MM.1S (cell line): ENCODE measurements around the gene COQ10B.
A peak's percentile ranks its signal among the peaks of the same experiment; 100 is the strongest.

ENCODE experiments used
- DNase-seq: peaks from one replicate; pipeline ENCODE4 v3.0.0-alpha.2; 2015
- H2AFZ ChIP-seq: fragments of 300-600 bp; sonication (generic); 2 replicates; pipeline ENCODE4 v1.6.0; 2016; ENCODE audit warnings: antibody characterized with exemption, low read length
- H3F3A ChIP-seq: fragments of 300-600 bp; sonication (generic); 2 replicates; pipeline ENCODE4 v1.6.1; 2016; ENCODE audit warnings: mild to moderate bottlenecking, antibody characterized with exemption, low read length, moderate library complexity, mixed read lengths; ENCODE audit not compliant: insufficient read depth
- H3K27ac ChIP-seq: fragments of 300-600 bp; sonication (generic); 2 replicates; pipeline ENCODE4 v1.5.1; 2016; ENCODE audit warnings: mild to moderate bottlenecking, low read length
- H3K27me3 ChIP-seq: fragments of 300-600 bp; sonication (generic); replicated peaks from 2 replicates; pipeline ENCODE4 v1.6.0; 2016; ENCODE audit warnings: low read length; ENCODE audit not compliant: insufficient read depth
- H3K36me3 ChIP-seq: fragments of 300-600 bp; sonication (generic); replicated peaks from 2 replicates; pipeline ENCODE4 v1.6.1; 2016; ENCODE audit warnings: mild to moderate bottlenecking, low read length, mixed read lengths; ENCODE audit not compliant: insufficient read depth
- H3K4me1 ChIP-seq: fragments of 300-600 bp; sonication (generic); 2 replicates; pipeline ENCODE4 v1.6.1; 2016; ENCODE audit warnings: low read length, mixed read lengths
- H3K4me2 ChIP-seq: fragments of 300-600 bp; sonication (generic); 2 replicates; pipeline ENCODE4 v1.6.0; 2016; ENCODE audit warnings: low read depth, low read length
- H3K4me3 ChIP-seq: fragments of 300-600 bp; sonication (generic); 2 replicates; pipeline ENCODE4 v1.5.1; 2016; ENCODE audit warnings: low read length, mixed read lengths
- H3K79me2 ChIP-seq: fragments of 300-600 bp; sonication (generic); 2 replicates; pipeline ENCODE4 v1.6.1; 2016; ENCODE audit warnings: mixed run types, low read length, mixed read lengths
- H3K9ac ChIP-seq: fragments of 300-600 bp; sonication (generic); 2 replicates; pipeline ENCODE4 v1.6.1; 2016; ENCODE audit warnings: low read length, mixed read lengths
- H3K9me2 ChIP-seq: fragments of 300-600 bp; sonication (generic); replicated peaks from 2 replicates; pipeline ENCODE4 v1.6.1; 2016; ENCODE audit warnings: mild to moderate bottlenecking, low read length, mixed read lengths; ENCODE audit not compliant: insufficient read depth
- H3K9me3 ChIP-seq: fragments of 300-600 bp; sonication (generic); replicated peaks from 2 replicates; pipeline ENCODE4 v1.6.1; 2016; ENCODE audit warnings: mild to moderate bottlenecking, low read length, mixed read lengths; ENCODE audit not compliant: insufficient read depth
- H4K20me1 ChIP-seq: fragments of 300-600 bp; sonication (generic); 2 replicates; pipeline ENCODE4 v1.6.1; 2016; ENCODE audit warnings: mild to moderate bottlenecking, low read length, moderate library complexity, mixed read lengths; ENCODE audit not compliant: insufficient read depth
- CTCF ChIP-seq: fragments of 300-600 bp; sonication (generic); IDR thresholded peaks from 2 replicates; pipeline ENCODE4 v1.5.1; 2016; ENCODE audit warnings: antibody characterized with exemption, low read length, mixed read lengths
- EZH2 ChIP-seq: fragments of 300-600 bp; sonication (generic); optimal IDR thresholded peaks from 2 replicates; pipeline ENCODE3; 2017; ENCODE audit warnings: low read depth, mild to moderate bottlenecking, antibody characterized with exemption, low read length, mixed read lengths
- EZH2phosphoT487 ChIP-seq: fragments of 300-600 bp; sonication (generic); IDR thresholded peaks from 2 replicates; pipeline ENCODE4 v1.6.1; 2018; ENCODE audit warnings: antibody characterized with exemption, low read length

Gene COQ10B

DNA sequence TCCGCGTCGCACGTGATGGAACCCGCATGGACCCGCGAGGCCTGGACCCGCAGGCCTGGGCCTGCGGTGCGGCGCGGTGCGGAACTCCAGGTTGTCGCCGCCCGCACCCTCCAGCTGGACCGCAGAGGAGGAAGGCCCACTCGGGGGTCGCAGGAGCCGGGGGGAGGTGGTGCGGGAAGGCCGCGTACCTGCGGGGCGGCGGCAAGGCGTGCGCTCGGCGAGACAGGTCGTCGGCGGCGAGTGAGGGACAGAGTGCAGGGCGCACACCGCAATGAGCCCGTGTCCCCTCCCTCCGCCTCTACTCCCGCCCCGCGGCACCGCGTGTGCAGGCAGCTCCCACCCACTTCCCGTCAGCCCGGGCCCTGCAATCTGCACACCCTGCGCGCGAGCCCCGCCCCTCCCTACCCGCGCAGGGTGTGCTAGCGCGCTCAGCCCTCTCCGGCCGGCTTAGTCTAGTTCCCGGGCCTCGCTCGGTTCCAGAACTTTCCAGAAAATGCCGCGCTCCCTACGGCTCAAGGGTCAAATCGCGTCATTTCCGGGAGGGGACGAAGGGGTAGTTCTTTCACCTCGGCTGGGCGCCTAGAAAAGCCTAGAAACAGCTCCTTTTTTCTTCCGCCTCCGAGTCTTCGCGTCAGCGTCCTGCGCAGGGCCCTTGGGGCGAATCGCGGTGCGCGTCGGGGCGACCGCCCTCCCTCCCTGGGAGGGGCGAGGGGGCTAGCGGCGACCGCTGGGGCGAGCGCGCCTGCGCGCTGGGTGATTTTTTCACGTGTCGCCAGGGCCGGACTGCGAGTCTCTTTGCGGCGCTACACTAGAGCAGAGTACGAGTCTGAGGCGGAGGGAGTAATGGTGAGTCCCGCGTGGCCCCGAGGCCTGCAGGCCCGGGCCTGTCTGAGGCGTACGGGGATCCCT is 46.5 kb downstream of the COQ10B start, which contains the start of the genes HSPD1 and HSPE1:
Gene HSPD1 (minus strand): TSS at position 247 of the 909 bp plus-strand sequence. CDS start 992 bp downstream, outside the sequence.
Gene HSPE1 (plus strand): TSS at position 786 of the 909 bp plus-strand sequence. CDS start 58 bp downstream, at position 844.
- Histone ChIP-seq H3K4me1 (peaks cover 31% of the 10 kb centered on the region), H2AFZ (no peak within 1 kb of the TSS), H3K27ac (peak within 1 kb of the TSS; percentile 92), H3K9me3 (no peaks in the 10 kb centered on the region), H3K36me3 (peaks cover 47% of the 10 kb centered on the region), H3K9me2 (no peaks in the 10 kb centered on the region), H3K4me2 (peak within 1 kb of the TSS; percentile 83), H3K4me3 (peak within 1 kb of the TSS; percentile 78), H3K79me2 (peaks cover 93% of the 10 kb centered on the region), H3F3A (peaks cover 22% of the 10 kb centered on the region), H3K27me3 (no peaks in the 10 kb centered on the region), H3K9ac (peak within 1 kb of the TSS; percentile 90), H4K20me1 (peaks cover 28% of the 10 kb centered on the region)
- no peak for TF ChIP-seq EZH2
- TF ChIP-seq CTCF = no peak
- no peak for TF ChIP-seq EZH2phosphoT487
- DNase-seq = peak; percentile 100

GRCh38 chr2:197500503-197501131 is 47.3 kb downstream of the COQ10B start:
- no peaks in the 10 kb centered on the region for H3K27me3 ChIP-seq

GRCh38 chr2:197502201-197502600 is 48.8 kb downstream of the COQ10B start:
- H2AFZ ChIP-seq = no peak overlapping the region
- H3K4me2 ChIP-seq = peak overlapping the region; percentile 44
- H3K4me1 ChIP-seq = peaks cover 15% of the 10 kb centered on the region
- no peak overlapping the region for H3K27ac ChIP-seq
- H3K79me2 ChIP-seq = peaks cover 69% of the 10 kb centered on the region
- no peak for TF ChIP-seq EZH2phosphoT487
- no peak for TF ChIP-seq CTCF
- TF ChIP-seq EZH2 = no peak
- no peaks in the 10 kb centered on the region for H3K9me3 ChIP-seq
- H4K20me1 ChIP-seq = peaks cover 14% of the 10 kb centered on the region
- DNase-seq = no peak
- H3K9me2 ChIP-seq = no peaks in the 10 kb centered on the region
- peak overlapping the region; percentile 12; the same call in 1 of the 2 replicates for H3K9ac ChIP-seq
- H3K4me3 ChIP-seq = peak overlapping the region; percentile 78
- peaks cover 25% of the 10 kb centered on the region for H3F3A ChIP-seq
- H3K36me3 ChIP-seq = peaks cover 28% of the 10 kb centered on the region
- no peaks in the 10 kb centered on the region for H3K27me3 ChIP-seq

More at GRCh38 chr2:197500503-197501131, 47.3 kb downstream of the COQ10B start:
- Histone ChIP-seq H4K20me1 (peaks cover 28% of the 10 kb centered on the region), H3F3A (peaks cover 24% of the 10 kb centered on the region), H3K4me3 (peak overlapping the region; percentile 78), H2AFZ (no peak overlapping the region), H3K79me2 (peaks cover 85% of the 10 kb centered on the region), H3K27ac (peak overlapping the region; percentile 92), H3K36me3 (peaks cover 43% of the 10 kb centered on the region), H3K4me1 (peaks cover 30% of the 10 kb centered on the region), H3K9me2 (no peaks in the 10 kb centered on the region), H3K9ac (peak overlapping the region; percentile 90), H3K4me2 (peak overlapping the region; percentile 44), H3K9me3 (no peaks in the 10 kb centered on the region)
- TF ChIP-seq EZH2phosphoT487 (no peak), CTCF (no peak), EZH2 (no peak)
- peak; percentile 31 for DNase-seq
